Activated T-cell treated with anti-CD3 and anti-CD28 coated beads for 24 hours (primary cell): ENCODE data around the gene ARHGEF6.
"Not testable (repeated sequence)": the region's sequence is repeated elsewhere in the genome, so short reads cannot be mapped to it uniquely, and the experiment has no call there.

ENCODE experiments used
- DNase-seq: peaks from one replicate; pipeline ENCODE4 v3.0.0-alpha.2; 2020; ENCODE audit warnings: low read depth

ARHGEF6 gene

DNA sequence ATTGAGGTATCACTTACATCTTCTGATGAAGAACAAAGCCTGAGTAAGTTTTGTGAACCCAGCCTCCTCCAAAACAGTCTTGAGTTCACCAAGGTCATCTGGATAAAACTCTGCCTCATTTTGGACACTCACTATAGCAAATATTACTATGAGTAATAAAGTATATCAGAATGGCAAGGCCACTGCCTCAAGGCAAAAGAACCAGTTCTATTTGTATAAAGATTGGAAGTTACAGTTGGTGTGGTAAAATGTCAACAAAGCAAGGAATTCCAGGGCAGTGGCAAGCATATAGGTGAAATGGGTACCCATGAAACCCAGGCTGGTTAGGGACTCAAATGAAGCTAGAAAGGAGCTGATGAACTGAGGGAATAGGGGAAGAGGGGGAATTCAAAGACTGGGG is 2.4 kb upstream of the ARHGEF6 start:
- no peak for DNase-seq

- DNase-seq = no peak
Measured at GRCh38 chrX:136781180-136781797, 557 bp upstream of the ARHGEF6 start.

- no peak for DNase-seq
Measured at GRCh38 chrX:136780241-136780640, 491 bp downstream of the ARHGEF6 start.

- DNase-seq = no peak
Measured at GRCh38 chrX:136779346-136779781, 1.4 kb downstream of the ARHGEF6 start.

DNA sequence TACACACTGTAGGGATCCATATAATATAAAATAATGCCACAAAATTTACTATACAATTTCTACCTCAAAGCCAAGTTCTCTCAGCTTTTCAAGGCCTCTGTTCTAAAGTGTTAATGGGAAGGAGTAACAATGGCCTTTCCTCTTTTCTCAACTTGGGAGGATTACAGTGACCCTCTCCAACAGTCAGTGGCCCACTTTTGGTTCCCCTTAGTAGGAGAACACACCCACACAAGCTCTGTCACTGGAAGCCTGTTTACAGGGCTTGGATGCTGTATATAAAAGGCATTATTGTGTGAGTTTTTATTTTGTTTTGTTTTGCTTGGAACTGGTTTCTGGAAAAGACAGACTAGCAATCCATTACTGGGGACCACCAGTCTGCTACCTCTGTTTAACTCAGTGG is 1.8 kb downstream of the ARHGEF6 start:
- no peak for DNase-seq

DNA sequence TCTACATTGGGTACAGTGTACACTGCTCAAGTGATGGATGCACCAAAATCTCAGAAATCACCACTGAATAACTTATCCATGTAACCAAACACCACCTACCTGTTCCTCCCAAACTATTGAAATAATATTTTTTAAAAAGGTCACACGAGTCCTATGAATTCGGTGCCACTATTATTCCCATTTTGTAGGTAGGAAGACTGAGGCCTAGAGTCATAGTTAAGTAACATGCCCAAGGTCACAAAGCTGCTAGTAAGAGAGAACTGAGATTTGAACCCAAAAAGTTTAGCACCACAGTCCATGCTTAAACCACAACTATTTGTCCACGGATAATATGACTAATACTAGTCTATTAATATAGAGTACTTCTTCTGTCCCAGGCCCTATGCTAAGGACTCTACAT is 2.7 kb downstream of the ARHGEF6 start:
- no peak for DNase-seq

DNA sequence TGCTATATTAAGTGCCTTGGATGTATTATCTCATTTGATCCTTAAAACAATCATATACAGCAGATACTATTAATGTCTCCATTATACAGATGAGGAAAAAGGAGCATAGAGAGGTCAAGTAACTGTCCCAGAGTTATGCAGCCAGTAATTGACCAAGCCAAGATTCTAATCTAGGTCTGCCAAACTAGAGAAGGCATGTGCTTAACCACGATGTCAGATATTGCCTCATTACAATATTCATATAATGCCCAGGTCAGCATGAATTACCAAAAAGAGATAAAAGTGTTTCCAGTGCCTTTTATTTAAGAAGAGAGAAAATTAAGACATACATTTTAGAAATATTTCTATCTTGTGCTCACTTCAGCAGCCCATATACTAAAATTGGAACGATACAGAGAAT is 7.1 kb downstream of the ARHGEF6 start:
- DNase-seq = no peak

- not testable (repeated sequence) for DNase-seq
Measured at GRCh38 chrX:136771869-136772268, 8.9 kb downstream of the ARHGEF6 start.

DNA sequence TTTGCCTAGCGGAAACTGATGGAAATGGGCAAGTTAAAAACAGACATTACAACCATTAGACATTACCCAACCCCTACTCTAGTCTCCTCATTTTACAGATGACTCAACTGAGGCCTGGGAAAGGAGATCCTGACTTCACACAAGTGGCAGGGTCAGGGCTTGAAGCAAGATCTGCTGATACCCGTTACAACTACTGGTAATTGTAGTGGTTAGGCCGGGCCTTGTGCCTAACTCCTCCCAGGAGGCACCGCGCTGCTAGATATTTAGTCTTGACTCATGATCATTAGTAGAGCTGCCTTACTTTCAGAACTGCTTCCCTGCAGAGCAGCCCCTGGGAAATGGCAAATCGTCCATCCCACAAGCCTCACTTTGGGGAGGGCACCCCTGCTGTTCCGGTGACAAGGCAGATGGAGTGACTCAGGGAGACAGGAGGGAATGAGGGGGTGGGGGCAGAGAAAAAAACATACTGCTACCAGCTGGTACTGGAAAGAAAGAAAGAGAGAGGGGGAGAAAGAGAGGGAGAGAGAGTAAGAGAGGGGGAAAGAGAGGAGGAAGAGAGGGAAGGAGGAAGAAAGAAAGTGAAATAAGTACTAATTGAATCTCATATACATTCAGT is 12.2 kb downstream of the ARHGEF6 start:
- DNase-seq = peak; percentile 39

DNA sequence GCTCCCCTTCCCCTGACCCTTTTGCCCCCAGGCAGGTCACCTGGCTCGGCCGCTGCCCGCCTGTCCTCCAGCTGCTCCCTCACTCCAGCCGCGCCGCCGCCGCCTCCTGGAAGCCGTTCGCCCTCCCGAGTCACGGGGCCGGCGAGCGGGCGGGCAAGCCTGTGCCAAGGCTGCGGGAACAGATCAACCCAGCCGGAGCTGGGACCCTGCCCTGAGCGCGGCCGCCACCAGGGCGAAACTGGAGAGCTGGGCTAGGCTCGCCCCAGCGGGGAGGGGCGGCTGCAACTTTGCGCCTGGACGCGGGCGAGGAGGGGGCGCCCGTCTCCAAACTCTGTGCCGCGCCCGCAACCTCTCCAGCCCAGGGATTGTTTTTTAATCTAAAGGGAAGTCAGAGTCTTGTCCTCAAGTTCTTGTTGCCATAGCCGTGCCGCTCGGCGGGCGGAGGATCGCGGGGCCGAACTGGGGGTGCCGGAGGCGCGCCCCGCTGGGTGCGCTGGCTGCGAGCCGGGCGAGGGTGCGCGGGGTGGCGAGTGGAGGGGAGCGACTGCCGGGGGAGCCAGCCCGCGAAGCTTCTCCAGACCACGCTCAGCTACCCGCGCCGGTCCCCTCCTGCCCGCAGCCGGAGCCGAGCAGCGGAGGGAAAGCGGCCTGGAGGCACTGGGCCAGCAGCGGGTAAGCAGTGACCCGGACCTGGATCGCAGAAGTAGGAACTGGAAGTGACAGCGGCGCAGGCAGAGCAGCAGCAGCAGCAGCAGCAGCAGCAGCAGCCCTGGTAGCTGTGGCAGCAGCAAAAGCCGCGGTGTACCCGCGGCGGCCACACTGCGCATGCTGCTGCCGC is 13.4 kb downstream of the ARHGEF6 start:
- peak; percentile 26 for DNase-seq

GRCh38 chrX:136766785-136767103 is 14.0 kb downstream of the ARHGEF6 start:
- DNase-seq = no peak

- DNase-seq = no peak
Measured at GRCh38 chrX:136765821-136766356, 14.8 kb downstream of the ARHGEF6 start.

DNA sequence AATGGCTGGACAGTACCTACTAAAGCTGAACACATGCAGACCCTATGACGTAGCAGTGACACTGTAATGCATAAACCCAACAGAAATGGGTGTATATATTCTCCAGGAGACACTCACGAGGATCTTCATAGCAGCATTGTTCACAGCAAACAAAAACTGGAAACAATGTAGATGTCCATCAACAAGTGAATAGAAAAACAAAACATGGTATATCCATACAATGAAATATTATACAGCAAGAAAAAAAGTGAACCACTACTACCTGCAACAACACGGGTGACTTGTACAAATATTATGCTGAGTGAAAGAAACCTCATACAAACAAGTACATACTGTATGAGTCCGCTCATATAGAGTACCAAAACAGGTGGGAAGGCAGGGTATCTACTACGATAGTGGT is 16.5 kb downstream of the ARHGEF6 start:
- no peak for DNase-seq

GRCh38 chrX:136762820-136763452 is 17.8 kb downstream of the ARHGEF6 start:
- DNase-seq = no peak

- DNase-seq = no peak
Measured at GRCh38 chrX:136761421-136761820, 19.3 kb downstream of the ARHGEF6 start.

GRCh38 chrX:136759968-136760367 is 20.8 kb downstream of the ARHGEF6 start:
- DNase-seq = no peak

GRCh38 chrX:136755411-136755810 is 25.3 kb downstream of the ARHGEF6 start:
- DNase-seq = no peak

GRCh38 chrX:136754651-136755050 is 26.1 kb downstream of the ARHGEF6 start:
- DNase-seq = no peak

- no peak for DNase-seq
Measured at GRCh38 chrX:136752796-136753195, 27.9 kb downstream of the ARHGEF6 start.

DNA sequence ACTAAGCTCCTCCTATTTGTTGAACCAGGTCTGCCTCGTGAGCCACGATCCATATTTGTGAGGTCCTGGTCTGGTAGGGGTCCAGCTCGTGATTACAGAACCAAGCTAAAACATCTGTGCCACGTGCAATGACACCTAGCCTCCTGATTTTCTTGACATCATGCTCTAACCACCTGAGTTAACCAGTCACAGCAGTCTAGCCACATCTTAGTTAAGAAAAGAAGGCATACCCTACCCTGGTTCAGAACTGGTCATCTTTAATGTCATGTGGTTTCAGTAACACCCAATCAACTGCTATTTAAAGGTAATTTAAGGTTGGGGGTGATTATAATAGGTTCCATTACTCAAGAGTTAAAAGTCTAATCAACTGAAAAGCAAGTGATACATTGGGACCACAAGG is 28.4 kb downstream of the ARHGEF6 start:
- DNase-seq = no peak

- no peak for DNase-seq
Measured at GRCh38 chrX:136750364-136750763, 30.4 kb downstream of the ARHGEF6 start.
